ENCODE results near the gene GRHL1. TPM values are rescaled to one million over a fixed set of nuclear protein-coding genes. Genes with fewer than 3 reads are reported as not detected.

Gene GRHL1, protein sequence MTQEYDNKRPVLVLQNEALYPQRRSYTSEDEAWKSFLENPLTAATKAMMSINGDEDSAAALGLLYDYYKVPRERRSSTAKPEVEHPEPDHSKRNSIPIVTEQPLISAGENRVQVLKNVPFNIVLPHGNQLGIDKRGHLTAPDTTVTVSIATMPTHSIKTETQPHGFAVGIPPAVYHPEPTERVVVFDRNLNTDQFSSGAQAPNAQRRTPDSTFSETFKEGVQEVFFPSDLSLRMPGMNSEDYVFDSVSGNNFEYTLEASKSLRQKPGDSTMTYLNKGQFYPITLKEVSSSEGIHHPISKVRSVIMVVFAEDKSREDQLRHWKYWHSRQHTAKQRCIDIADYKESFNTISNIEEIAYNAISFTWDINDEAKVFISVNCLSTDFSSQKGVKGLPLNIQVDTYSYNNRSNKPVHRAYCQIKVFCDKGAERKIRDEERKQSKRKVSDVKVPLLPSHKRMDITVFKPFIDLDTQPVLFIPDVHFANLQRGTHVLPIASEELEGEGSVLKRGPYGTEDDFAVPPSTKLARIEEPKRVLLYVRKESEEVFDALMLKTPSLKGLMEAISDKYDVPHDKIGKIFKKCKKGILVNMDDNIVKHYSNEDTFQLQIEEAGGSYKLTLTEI
- 0.77 to 1.6 TPM (median 0.81 TPM) in 5 replicates for total RNA-seq (2022; extraction: Qiagen RNA extraction; ENCODE audit: low read depth)

GRCh38 chr2:9951522-9952285 lies at the start of gene GRHL1:
Gene GRHL1 (plus strand): TSS chr2:9951693. CDS start chr2:9951834, 141 bp downstream.

DNA sequence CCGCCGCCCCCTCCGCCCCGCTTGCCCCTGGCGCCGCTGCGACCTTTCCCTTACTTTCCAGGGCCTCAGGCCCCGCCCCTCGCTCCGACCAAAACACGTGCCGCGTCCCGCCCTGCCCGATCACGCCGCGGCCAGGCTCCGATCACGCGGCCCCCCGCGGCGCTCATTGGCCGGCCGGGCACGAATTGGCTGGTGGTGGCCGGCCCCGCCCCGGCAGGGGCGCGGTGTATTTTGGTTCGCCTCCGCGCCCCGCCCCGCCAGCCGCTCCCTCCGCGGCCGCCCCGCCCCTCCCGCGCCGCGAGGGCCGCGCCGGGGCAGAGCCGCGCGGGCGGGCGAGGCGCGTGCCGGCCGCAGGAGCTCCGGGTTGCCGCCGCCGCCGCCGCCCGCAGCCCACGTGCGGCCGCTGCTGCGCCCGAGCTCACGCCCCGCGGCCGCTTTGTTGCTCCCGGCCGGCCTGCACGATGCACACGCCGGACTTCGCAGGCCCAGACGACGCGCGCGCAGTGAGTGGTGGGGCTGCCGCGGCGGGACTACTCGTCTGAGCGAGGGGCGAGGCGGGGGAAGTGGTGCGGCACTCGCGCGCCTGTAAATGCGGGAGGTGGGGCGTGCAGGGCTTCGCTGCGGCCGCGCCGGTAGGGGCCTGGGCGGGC lies 91.9 kb downstream of the GRHL1 start, which contains the start of gene KLF11:
Gene KLF11, plus strand, starts transcription at position 295 of the 650 bp plus-strand sequence. Its CDS starts 167 bp downstream, at position 462.

Other genes starting within 250 kb of the GRHL1 start
- 23.5 to 46.1 TPM (median 24.8 TPM) in 5 replicates for gene TAF1B, start 108.2 kb upstream of the GRHL1 start, total RNA-seq (2022; extraction: Qiagen RNA extraction; ENCODE audit: low read depth)
- gene KLF11, start 91.9 kb downstream of the GRHL1 start, total RNA-seq (2022; extraction: Qiagen RNA extraction; ENCODE audit: low read depth), result 2.7 to 5.5 TPM (median 4.5 TPM) in 5 replicates
- 0.90 to 1.3 TPM (median 1.1 TPM) in 5 replicates for gene CYS1, start 128.7 kb downstream of the GRHL1 start, total RNA-seq (2022; extraction: Qiagen RNA extraction; ENCODE audit: low read depth)
- 195 to 237 TPM (median 201 TPM) in 5 replicates for gene RRM2, start 171.0 kb downstream of the GRHL1 start, total RNA-seq (2022; extraction: Qiagen RNA extraction; ENCODE audit: low read depth)

Measured in A549 treated with CpdA at 1 μM for 4 hours (cell line).